A673 (cell line): ENCODE measurements around the gene MYT1.

Experiments used
- EZH2 ChIP-seq: fragments of 200-600 bp; sonication (generic); IDR thresholded peaks from 2 replicates; pipeline ENCODE4 v1.6.1; 2017; ENCODE audit warnings: borderline replicate concordance, low read depth, mild to moderate bottlenecking, mixed read lengths, antibody characterized with exemption, low read length; ENCODE audit not compliant: poor library complexity, severe bottlenecking
- TF ChIP-seq, protein P1 (sequence below): fragments of 300-800, 200-600 bp; sonication (generic); conservative IDR thresholded peaks from 2 replicates; pipeline ENCODE4 v1.5.1; 2017; ENCODE audit warnings: low read depth, mild to moderate bottlenecking, antibody characterized with exemption, low read length, moderate library complexity, mixed read lengths

DNA sequence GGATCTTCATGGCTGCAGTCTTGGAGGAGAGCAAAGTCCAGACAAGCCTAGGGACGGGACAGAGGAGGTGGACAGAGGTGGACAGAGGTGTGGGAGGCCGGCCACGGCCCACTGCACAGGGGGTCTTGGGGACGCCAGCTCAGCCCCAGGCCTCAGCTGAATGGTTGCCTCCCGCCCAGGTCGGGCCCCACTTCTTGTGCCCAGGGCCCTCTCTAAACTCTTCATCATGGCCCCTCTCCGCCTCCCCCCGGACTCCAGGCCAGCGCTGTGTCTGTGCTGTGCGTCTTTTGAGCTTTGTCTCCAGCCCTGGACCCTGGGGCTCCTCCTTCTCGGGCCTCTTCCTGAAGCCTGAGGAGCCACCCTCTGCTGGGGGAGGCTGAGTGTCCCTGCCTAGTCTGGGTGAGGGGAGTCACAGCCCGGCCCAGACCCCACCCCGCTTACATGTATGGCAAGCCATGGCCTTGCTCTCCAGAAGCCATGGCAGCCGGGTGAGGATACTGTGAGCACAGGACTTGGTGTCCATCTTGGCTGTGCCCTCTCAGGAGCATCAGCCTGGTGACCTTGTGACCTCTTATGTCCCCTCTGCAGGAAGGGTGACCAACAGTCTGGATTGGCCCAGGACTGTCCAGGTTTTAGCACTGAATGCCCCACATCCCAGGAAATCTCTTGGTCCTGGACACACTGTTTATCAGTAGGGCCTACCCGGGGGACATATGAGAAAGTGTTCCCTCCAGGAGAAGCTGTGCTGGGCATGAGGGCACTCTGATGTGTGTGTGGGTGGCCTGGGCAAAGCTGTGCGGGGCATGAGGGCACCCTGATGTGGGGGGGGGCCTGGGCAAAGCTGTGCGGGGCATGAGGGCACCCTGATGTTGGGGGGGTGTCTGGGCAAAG lies 47.5 kb upstream of the MYT1 start:
- TF ChIP-seq, protein P1, sequence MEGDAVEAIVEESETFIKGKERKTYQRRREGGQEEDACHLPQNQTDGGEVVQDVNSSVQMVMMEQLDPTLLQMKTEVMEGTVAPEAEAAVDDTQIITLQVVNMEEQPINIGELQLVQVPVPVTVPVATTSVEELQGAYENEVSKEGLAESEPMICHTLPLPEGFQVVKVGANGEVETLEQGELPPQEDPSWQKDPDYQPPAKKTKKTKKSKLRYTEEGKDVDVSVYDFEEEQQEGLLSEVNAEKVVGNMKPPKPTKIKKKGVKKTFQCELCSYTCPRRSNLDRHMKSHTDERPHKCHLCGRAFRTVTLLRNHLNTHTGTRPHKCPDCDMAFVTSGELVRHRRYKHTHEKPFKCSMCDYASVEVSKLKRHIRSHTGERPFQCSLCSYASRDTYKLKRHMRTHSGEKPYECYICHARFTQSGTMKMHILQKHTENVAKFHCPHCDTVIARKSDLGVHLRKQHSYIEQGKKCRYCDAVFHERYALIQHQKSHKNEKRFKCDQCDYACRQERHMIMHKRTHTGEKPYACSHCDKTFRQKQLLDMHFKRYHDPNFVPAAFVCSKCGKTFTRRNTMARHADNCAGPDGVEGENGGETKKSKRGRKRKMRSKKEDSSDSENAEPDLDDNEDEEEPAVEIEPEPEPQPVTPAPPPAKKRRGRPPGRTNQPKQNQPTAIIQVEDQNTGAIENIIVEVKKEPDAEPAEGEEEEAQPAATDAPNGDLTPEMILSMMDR: no peak
- no peak for TF ChIP-seq EZH2
